HT1080 (cell line): Measurements from ENCODE around the gene DBN1. TPM values are rescaled to one million over a fixed set of nuclear protein-coding genes. Genes with fewer than 3 reads are reported as not detected.
"Not testable (repeated sequence)": the region's sequence is repeated elsewhere in the genome, so short reads cannot be mapped to it uniquely, and the experiment has no call there.

ENCODE experiments used
- DNase-seq: peaks from one replicate; pipeline ENCODE4 v3.0.0-alpha.2; 2015; ENCODE audit warnings: low read depth
- total RNA-seq: library from RNA; depleted of rRNA; stranded (reverse); fragments of >200 nt; shearing (Covaris generic); gene quantifications from 2 replicates; pipeline ENCODE4 v1.2.3, GENCODE V29; 2014

The DBN1 gene
- total RNA-seq, 1 experiment from 2014 or later: 118 TPM

DNA sequence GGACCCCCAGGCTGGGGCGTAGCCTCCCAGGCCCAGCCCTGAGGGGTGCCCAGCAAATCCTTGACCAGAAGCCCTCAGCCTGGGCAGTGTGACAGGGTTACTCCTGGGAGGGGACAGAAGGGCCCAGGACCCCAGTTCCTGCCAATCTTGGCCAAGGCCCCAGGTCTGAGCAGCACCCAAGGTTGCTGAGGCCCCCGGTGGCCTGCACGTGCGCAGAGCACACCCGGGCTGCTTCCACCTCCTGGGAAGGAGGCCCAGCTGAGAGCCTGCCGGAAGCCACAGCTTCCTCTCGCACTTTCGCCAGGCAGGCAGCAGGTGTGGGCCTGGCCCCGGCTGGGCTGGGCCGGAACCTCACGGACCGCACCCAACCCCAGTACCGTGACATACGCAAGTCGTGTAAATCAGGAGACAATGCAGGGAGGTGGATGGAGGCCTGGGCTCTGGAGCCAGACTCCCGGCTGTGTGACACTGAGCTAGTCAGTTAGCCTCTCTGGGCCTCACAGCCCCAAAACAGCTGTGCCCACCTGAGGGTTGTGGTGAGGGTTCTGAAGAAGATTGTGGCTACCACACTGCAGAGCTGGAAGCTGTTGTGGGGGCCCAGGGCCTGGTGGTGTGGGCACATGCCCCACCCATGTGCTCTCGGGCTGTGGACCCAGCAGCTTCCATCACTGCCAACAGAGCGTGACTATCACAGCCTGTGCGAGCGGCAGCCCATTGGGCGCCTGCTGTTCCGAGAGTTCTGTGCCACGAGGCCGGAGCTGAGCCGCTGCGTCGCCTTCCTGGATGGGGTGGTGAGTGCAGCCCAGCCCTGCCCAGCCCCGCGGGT lies 41.9 kb downstream of the DBN1 start:
- DNase-seq: no peak

DNA sequence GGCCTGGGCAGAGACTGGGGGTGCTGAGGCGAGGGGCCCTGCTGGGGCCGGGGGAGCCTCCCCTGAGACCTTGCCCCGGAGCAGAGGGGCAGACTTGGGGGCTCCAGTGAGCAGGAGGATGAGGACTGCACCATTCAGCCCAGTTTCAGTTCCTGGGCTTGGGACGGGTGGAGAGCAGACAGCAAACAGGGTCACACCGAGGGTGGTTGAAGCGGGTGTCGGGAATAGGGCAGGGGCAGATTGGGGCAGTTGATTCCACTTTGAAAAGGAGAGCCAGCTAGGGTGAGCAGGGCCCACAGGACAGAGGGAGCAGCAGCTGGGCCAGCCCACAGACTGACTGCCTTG lies 42.5 kb downstream of the DBN1 start:
- no peak for DNase-seq

DNA sequence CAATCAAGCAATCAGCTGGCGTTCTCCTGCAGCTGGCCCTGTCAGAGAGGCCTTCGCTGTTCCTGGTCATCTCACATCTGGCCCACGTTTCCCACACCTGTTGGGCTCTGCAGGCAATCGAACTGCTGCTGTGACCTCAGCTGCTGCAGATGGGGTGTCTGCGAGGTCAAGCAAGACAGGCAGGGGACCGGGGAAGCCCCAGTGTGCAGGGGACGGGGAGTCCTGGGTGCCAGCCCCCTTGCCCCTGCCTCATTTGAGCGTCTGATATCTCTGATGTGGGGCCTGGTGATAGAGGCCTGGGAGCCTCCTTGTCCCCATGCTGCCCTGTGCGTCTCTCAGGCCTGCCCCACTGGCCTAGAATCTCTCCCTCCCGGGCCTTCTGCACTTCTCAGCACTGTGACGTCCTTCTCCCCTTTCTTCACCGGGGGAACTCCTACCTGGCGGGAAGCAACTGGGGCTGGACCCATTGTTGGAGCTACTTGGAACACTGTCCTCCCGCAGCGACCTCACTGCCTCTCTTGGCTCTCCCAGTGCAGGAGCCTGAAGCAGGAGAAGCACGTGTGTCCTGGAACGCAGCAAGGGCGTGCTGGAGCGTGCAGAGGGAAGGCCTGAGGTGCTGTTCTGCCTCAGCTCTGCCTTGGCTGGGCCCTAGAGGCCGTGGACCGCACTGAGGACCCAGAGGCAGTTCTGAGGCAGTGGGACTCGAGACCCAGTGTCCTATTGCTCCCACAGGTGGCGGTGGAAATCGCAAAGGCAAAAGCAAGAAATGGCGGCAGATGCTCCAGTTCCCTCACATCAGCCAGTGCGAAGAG lies 43.1 kb downstream of the DBN1 start:
- DNase-seq: no peak

DNA sequence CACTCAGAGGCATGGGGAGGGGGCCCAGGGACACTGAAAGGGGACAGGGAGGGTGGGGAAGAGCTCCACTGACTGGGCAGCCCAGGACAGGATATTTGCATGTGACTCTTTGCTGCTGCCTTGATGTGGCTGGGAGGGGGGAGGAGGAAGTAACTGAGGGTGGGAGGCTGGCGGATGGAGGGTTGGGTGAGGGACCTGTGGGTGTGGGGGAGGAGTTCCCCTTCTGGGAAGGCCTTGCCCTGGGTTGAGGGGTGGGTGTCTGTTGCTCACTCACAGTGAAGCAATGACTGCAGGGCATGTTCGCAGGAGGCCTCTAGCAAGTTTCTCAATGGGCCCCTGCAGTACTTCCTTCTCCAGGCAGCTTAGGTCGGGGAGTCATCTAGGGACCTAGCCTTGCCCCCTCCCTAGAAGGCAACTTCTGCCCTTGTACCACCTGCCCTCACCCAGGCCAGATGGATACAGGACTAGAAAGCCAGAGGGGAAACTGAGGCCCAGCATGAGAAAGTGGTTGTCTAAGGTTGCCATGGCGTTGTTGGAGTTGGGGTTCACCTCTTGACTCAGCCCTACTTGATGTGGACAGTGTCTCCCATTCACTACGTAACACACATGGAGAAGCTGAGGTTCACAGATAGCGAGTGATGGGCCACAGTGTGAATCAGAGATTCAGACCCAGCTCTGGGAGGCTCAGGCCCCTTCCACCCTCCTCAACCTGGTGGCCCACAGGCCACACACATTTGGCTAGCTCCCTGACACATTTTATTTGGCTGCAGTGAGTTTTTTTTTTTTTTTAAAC lies 44.0 kb downstream of the DBN1 start:
- no peak for DNase-seq

DNA sequence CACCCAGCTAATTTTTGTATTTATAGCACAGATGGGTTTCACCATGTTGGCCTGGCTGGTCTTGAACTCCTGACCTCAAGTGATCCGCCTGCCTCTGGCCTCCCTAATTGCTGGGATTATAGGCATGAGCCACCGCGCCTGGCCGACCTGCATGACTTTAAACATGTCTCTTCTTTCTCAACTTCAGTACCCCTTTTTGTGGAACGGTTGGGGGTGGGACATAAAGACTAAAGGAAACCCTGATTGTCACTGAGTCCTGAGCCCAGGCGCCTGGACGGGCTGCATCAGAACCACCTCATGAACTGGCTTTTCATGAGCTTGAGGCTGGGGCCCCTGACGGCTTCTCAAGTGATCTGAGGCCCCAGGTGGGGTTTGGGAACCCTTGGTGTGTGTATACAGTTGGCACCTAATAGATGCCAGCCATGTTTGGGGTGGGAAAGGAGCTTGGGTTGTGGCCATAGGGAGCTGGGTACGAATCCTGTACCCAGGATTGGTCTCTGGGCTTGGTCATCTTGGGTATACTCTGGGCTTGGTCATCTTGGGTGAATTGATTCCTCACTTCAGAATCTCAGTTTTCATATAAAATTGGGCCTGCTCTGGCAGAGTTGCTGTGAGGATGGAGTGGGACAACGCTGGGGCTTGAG lies 44.7 kb downstream of the DBN1 start:
- DNase-seq: no peak

DNA sequence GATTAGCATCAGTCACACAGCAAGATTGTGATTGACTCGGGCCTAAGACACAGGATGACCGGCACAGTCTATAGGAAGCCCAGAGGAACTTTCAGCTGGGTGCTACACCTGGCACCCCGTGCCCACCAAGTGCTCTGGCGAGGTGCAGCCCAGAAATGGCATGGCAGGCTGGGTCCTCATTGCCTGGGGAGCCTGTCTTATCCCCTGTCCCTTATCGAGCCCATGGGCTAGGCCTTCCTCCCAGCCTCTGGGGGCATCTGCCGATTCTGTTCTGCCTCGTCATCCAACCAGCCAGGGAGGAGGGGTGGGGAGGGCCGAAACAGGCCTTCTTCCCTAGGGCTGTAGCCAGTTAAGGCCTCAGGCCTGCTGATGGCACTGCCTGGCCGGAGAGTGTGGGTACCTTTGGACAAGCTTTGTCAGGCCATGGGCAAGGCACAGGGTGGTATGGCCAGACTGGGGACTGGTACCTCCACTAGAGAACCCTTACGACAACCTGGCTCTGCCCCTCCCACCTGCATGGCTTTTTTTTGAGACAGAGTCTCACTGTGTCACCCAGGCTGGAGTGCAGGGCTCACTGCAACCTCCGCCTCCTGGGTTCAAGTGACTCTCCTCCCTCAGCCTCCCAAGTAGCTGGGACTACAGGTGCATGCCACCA lies 45.4 kb downstream of the DBN1 start:
- no peak for DNase-seq

DNA sequence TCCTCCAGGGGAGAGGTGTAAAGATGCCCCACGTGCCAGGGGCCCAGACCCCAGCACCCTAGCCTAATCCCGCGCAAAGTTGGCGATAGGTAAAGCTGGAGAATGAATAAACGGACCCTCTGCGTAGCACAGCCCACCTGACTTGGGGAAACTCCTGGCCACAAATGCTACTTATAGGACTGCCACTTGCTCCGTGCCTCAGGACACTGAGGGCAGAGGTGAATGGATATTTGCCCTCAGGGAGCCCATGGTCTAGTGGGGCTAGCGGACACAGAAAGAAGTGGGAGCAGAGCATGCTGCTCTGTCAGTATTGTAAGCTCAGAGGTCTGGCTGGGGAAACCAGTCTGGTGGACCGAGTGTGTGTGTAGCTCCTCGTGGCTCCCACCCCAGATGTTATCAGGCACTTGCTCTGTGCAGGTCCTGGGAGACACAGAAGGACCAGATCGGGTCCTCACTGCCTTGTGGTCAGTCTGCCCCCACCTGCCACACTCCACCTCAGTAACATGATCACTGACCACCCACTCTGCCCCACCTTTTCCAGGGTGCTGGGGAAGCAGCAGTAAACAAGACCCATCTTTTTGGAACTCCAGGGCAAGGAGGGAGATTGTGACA lies 46.1 kb downstream of the DBN1 start:
- DNase-seq: no peak

DNA sequence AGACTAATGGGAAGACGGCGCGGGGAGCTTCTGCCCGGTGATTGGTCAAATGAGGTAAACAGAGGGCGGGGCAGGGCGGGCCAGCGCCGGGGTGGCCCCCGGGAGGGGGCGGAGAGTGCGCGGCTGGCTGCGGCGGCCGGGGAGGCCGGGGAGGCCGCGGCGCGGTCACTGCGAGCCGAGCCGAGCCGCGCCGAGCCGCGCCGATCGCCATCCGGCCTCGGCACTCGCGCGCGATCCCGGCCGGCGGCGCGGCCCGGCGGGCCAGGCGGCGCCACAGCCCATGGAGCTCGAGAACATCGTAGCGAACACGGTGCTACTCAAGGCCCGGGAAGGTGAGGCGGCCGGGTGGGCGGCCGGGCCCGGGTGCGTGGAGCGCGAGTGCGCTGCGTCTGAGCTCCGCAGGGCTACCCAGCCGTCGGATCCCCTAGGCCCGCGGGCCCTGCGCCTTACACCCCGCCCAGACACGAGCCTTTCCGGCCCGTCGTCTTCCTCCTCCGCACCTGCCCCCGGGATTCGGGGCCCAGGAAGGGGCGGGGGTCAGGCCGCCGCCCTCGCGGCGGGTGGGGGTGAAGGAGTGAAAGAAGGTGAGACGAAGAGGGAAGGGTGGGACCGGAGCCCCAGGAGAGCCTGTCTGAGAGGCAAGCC lies 46.7 kb downstream of the DBN1 start, which contains the start of gene GRK6:
GRK6 (plus strand) TSS at position 111 of the 645 bp plus-strand sequence; CDS start at position 281, 170 bp downstream.
- no peak for DNase-seq

DNA sequence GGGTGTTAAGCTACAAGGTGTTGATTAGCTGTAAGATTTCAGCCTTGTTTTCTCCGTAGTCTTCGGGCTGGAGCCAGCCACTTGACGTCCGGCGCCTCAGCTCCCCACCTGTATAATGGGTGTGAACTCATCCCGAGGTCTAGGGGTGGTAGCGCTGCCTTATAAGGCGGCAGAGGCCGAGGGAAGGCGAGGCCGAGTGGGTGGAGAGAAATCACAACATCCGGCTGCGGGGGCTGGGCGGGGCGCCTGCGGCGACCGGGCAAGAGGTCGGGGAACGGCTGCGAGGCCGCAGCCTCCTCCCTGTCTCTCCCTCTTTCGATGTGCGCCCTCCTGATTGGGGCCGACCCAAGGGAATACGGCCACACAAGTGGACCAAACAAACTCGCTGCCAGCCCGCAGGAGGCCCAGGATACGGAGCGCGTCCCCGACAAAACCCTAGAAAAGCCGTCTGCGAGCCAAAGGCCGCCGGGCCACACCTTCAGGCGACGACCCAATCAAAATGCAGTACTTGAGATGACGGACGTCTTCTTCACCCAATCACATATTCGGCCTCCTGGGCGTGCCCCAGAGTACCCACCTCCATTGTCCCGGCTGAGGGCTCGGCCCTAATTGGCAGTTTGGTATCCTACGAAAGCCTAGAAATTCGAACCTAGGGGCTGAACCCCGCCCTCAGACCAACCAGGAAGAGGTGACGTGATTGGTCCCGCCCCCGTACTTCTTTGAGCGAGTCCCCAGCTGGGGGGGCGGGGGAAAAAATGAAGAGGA lies 47.5 kb downstream of the DBN1 start:
- peak; percentile 100 for DNase-seq

DNA sequence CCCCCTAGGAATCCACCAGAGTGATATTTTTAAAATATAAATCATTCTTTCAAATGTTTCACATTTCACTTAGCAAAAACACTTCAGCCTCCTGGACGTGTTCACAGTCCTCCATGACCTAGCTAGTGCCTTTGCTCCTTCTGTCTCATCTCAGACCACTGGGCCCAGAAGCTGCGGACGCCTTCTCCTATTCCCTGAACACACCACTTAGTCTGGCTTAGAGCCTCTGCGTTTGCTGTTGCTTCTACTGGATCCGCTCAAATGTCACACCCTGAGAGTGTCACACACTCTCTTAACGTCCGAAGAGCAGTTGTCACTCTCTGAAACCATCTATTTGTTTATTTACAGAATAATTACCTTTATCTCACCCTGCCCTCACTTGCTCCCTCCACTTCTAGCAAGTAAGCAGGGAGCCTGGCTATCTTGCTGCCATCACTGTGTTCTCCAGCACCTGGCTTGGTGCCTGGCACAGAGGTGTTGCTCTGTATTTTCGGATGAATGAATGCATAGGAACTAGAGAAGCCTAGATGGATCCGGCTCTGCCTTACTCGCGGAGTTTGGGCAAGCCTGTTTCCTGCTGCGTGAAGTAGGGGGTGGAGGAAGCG lies 48.1 kb downstream of the DBN1 start:
- DNase-seq: no peak

DNA sequence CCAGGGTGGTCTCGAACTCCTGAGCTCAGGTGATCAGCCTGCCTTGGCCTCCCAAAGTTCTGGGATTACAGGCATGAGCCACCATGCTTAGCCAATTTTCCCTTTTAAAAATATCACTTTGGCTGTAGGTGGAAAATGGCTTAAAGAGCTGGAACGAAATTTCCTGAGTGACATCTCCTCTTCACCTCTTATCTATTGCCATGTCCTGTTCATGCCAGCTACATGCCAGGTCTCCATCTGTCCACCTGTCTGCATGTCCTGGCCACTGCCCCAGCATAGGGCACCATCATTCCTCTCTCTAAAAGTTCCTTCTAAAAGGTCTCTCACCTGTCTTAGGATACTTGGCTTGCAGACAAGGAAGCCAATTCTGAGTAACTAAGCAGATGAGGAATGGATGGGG lies 49.8 kb downstream of the DBN1 start:
- no peak for DNase-seq

DNA sequence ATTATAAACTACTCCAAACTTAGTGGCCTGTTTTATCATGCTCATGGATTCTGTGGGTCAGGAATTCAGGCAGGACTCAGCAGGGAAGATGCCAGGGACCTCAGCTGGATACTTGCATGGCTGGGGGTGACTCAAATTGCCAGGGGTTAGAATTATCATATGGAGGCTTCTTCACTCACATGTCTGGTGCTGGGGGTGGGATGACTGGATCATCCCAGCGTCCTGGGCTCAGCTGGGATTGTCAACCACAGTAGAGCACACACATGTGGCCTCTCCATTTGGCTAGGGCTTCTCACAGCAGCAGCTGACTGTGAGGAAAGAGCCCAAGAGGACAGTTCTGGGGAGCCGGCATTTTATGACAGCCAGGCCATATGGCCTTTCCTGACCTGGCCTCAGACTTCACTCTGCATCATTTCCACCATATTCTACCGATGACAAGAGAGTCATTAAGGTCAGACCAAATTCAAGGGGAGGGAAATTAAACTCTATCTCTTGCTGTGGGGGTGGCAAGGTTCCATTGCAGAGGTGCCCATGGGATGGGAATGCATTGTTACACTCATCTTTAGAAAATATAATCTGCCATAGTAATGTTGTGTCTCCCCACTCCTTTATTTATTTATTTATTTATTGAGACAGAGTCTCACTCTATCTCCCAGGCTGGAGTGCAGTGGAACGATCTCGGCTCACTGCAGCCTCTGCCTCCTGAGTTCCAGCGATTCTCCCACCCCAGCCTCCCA lies 52.2 kb downstream of the DBN1 start:
- DNase-seq: no peak

DNA sequence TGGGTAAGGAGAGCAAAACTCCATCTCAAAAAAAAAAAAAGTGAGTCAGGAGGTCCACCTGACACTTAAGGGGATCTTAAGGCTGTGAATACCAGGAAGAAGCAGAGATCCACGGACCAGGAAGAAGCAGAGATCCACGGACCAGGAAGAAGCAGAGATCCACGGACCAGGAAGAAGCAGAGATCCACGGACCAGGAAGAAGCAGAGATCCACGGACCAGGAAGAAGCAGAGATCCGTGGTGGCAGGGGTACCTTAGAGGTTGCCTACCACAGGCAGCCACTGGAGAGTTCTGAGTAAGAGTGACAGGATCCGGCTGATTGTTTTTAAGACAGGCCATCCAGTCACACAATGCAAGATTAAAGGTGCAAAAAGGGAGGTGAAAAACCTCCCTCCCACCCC lies 53.0 kb downstream of the DBN1 start:
- not testable (repeated sequence) for DNase-seq

DNA sequence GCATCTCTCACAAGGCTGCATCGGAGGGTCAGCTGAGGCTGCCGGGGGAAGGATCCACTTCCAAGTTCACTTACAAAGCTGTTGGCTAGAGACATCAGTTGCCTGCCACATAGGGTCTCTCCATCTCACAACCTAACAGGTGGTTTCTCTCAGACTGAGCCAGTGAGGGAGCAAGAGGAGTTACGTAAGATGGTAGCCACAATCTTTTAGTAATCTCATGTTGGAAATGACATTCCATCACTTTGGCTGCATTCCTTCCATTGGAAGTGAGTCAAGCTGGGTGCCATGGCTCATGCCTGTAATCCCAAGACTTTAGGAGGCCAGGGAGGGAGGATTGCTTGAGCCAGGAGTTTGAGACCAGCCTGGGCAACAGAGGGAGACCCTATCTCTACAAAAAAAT lies 54.4 kb downstream of the DBN1 start:
- DNase-seq: no peak

DNA sequence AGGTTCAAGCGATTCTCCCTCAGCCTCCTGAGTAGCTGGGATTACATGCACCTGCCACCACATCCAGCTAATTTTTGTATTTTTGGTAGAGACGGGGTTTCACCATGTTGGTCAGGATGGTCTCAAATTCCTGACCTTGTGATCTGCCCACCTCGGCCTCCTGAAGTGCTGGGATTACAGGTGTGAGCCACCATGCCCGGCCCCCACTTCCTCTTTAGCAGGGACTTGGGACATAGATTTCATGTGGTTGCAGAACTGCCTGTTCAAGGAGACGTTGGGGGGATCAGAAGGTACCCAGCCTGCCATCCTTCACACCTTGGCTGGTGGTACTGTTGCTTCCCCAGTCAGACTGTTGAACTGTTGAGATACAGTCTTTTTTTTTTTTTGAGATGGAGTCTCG lies 56.4 kb downstream of the DBN1 start:
- DNase-seq: not testable (repeated sequence)

DNA sequence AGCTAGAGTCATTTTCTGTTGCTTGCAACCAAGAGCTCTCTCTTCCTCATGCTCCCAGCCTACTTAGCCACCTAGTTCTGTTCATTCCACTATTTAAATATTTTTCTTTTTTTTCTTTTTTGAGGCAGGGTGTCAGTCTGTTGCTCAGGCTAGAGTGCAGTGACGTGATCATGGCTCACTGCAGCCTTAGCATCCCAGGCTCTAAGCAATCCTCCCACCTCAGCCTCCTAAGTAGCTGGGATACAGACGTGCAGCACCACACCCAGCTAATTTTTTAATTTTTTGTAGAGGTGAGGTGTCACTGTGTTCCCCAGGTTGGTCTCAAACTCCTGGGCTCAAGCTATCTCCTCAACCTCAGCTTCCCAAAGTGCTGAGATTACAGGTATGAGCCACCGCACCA lies 59.0 kb downstream of the DBN1 start:
- no peak for DNase-seq

DNA sequence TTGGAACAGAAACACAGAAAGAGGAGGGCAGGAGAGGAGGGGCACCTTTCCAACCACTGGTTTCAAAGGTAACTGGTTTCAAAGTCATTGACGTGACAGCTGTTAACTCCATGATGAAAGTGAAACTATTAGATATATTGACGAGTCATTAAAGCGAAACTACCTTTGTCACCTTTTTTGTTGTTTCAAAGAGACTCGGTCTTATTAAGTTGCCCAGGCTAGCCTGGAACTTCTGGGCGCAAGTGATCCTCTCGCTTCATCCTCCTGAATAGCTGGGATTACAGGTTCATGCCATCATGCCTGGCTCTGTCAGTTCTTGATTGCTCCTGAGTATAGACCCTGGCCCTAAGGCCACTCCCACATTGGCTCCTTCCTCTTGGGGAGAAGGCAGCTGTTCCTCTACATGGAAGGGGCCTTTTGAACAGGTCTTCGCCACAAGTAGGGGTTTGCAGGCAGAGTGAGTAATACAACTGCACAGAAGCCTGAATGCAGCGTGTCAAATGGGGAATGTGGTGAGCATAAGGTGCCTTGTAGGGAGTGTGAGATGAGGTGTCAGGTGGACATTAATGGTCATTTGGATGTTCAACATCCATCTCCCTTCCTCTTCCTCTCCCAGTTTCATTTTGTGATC lies 60.7 kb downstream of the DBN1 start:
- DNase-seq: no peak
